ENCODE results near the gene ENG.
A peak's percentile ranks its signal among the peaks of the same experiment; 100 is the strongest.

The ENG gene

DNA sequence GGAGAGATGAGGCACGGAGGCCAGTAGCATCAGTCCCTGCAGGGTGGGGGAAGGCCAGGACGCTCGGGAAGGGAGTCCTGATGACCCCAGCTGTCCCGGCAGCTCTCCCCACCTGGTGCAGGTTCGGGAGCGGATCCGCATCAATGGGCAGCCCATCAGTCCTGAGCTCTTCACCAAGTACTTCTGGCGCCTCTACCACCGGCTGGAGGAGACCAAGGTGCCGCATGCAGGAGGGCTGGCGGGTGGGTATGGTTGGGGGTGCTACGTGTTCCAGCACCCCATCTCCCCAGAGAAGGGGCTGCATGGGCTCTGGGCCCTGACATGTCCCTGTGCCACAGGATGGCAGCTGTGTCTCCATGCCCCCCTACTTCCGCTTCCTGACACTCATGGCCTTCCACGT, 47.6 kb downstream of the ENG start:
- TF ChIP-seq CSDC2 (CRISPR knock-in tag; IDR thresholded peaks at IDR 0.05), result no peak
- TF ChIP-seq, protein P1, sequence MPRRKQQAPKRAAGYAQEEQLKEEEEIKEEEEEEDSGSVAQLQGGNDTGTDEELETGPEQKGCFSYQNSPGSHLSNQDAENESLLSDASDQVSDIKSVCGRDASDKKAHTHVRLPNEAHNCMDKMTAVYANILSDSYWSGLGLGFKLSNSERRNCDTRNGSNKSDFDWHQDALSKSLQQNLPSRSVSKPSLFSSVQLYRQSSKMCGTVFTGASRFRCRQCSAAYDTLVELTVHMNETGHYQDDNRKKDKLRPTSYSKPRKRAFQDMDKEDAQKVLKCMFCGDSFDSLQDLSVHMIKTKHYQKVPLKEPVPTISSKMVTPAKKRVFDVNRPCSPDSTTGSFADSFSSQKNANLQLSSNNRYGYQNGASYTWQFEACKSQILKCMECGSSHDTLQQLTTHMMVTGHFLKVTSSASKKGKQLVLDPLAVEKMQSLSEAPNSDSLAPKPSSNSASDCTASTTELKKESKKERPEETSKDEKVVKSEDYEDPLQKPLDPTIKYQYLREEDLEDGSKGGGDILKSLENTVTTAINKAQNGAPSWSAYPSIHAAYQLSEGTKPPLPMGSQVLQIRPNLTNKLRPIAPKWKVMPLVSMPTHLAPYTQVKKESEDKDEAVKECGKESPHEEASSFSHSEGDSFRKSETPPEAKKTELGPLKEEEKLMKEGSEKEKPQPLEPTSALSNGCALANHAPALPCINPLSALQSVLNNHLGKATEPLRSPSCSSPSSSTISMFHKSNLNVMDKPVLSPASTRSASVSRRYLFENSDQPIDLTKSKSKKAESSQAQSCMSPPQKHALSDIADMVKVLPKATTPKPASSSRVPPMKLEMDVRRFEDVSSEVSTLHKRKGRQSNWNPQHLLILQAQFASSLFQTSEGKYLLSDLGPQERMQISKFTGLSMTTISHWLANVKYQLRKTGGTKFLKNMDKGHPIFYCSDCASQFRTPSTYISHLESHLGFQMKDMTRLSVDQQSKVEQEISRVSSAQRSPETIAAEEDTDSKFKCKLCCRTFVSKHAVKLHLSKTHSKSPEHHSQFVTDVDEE (CRISPR knock-in tag; IDR thresholded peaks at IDR 0.05), result no peak
- no peak for TF ChIP-seq ZFP30 (CRISPR knock-in tag; IDR thresholded peaks at IDR 0.05)
- no peak for TF ChIP-seq SNAI2 (CRISPR knock-in tag; IDR thresholded peaks at IDR 0.05)
- TF ChIP-seq, protein P2, sequence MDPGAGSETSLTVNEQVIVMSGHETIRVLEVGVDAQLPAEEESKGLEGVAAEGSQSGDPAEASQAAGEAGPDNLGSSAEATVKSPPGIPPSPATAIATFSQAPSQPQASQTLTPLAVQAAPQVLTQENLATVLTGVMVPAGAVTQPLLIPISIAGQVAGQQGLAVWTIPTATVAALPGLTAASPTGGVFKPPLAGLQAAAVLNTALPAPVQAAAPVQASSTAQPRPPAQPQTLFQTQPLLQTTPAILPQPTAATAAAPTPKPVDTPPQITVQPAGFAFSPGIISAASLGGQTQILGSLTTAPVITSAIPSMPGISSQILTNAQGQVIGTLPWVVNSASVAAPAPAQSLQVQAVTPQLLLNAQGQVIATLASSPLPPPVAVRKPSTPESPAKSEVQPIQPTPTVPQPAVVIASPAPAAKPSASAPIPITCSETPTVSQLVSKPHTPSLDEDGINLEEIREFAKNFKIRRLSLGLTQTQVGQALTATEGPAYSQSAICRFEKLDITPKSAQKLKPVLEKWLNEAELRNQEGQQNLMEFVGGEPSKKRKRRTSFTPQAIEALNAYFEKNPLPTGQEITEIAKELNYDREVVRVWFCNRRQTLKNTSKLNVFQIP (CRISPR knock-in tag; IDR thresholded peaks at IDR 0.05; ENCODE audit: borderline replicate concordance, low read depth), result no peak
- TF ChIP-seq RARB (CRISPR knock-in tag; IDR thresholded peaks at IDR 0.05), result no peak
- no peak for TF ChIP-seq BACH2 (CRISPR knock-in tag; IDR thresholded peaks at IDR 0.05; ENCODE audit: borderline replicate concordance)
- no peak for TF ChIP-seq ISL1 (CRISPR knock-in tag; IDR thresholded peaks at IDR 0.05)
- TF ChIP-seq ESRRG (CRISPR knock-in tag; IDR thresholded peaks at IDR 0.05), result no peak
- TF ChIP-seq ZNF8 (CRISPR knock-in tag; IDR thresholded peaks at IDR 0.05), result no peak
- TF ChIP-seq TOX (CRISPR knock-in tag; IDR thresholded peaks at IDR 0.05; ENCODE audit: borderline replicate concordance), result no peak
- TF ChIP-seq ARNTL (CRISPR knock-in tag; IDR thresholded peaks at IDR 0.05; ENCODE audit: borderline replicate concordance, low read depth), result no peak
- TF ChIP-seq, protein P3, sequence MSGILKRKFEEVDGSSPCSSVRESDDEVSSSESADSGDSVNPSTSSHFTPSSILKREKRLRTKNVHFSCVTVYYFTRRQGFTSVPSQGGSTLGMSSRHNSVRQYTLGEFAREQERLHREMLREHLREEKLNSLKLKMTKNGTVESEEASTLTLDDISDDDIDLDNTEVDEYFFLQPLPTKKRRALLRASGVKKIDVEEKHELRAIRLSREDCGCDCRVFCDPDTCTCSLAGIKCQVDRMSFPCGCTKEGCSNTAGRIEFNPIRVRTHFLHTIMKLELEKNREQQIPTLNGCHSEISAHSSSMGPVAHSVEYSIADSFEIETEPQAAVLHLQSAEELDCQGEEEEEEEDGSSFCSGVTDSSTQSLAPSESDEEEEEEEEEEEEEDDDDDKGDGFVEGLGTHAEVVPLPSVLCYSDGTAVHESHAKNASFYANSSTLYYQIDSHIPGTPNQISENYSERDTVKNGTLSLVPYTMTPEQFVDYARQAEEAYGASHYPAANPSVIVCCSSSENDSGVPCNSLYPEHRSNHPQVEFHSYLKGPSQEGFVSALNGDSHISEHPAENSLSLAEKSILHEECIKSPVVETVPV (CRISPR knock-in tag; IDR thresholded peaks at IDR 0.05), result no peak
- TF ChIP-seq TCF4 (CRISPR knock-in tag; IDR thresholded peaks at IDR 0.05; ENCODE audit: borderline replicate concordance), result no peak
- no peak for ATAC-seq

- no peak for ATAC-seq
- TF ChIP-seq TCF4 (CRISPR knock-in tag; IDR thresholded peaks at IDR 0.05; ENCODE audit: borderline replicate concordance) (no peak), RARB (CRISPR knock-in tag; IDR thresholded peaks at IDR 0.05) (no peak), CSDC2 (CRISPR knock-in tag; IDR thresholded peaks at IDR 0.05) (no peak), SNAI2 (CRISPR knock-in tag; IDR thresholded peaks at IDR 0.05) (no peak), ZFP3 (CRISPR knock-in tag; IDR thresholded peaks at IDR 0.05) (no peak), TOX (CRISPR knock-in tag; IDR thresholded peaks at IDR 0.05; ENCODE audit: borderline replicate concordance) (no peak), ZFP30 (CRISPR knock-in tag; IDR thresholded peaks at IDR 0.05) (no peak), ESRRG (CRISPR knock-in tag; IDR thresholded peaks at IDR 0.05) (no peak), ZNF8 (CRISPR knock-in tag; IDR thresholded peaks at IDR 0.05) (no peak), ARNTL (CRISPR knock-in tag; IDR thresholded peaks at IDR 0.05; ENCODE audit: borderline replicate concordance, low read depth) (no peak)
- TF ChIP-seq, protein P3 (CRISPR knock-in tag; IDR thresholded peaks at IDR 0.05), result no peak
- TF ChIP-seq, protein P1 (CRISPR knock-in tag; IDR thresholded peaks at IDR 0.05), result no peak
Observed at GRCh38 chr9:127805620-127806019, 48.8 kb downstream of the ENG start.

- TF ChIP-seq ISL1 (CRISPR knock-in tag; IDR thresholded peaks at IDR 0.05), result no peak
- ATAC-seq, result peak; percentile 56
Observed at GRCh38 chr9:127803507-127804352, 50.7 kb downstream of the ENG start.

All from SK-N-SH treated with all-trans-retinoic acid at 6 μM for 48 hours (cell line).